HepG2 (cell line): Measurements from ENCODE around the gene UAP1L1. TPM values are rescaled to one million over a fixed set of nuclear protein-coding genes. Genes with fewer than 3 reads are reported as not detected.

Experiments
- CBX1 ChIP-seq: IDR thresholded peaks from one replicate; pipeline ENCODE4 v1.6.1; 2016; ENCODE audit warnings: antibody characterized with exemption, low read depth
- CCDC6 ChIP-seq: sonication (generic); formaldehyde crosslinking; IDR thresholded peaks from 2 replicates; pipeline ENCODE4 v1.8.1; 2022; ENCODE audit warnings: mild to moderate bottlenecking, missing genetic modification reagents, moderate library complexity
- CREB1 ChIP-seq, 2 experiments: fragments of 450-650 bp in 1 of 2; IDR thresholded peaks; 2 replicates each; pipeline ENCODE4 v1.6.1; 2016 to 2017; ENCODE audit warnings: control low read depth in 1 of 2, mild to moderate bottlenecking in 1 of 2, missing compliant biosample characterization in 1 of 2, missing genetic modification characterization in 1 of 2
- DMTF1 ChIP-seq: sonication (generic); formaldehyde crosslinking; IDR thresholded peaks from 2 replicates; pipeline ENCODE4 v1.4.0; 2020; ENCODE audit warnings: mild to moderate bottlenecking, missing genetic modification reagents
- DPF2 ChIP-seq: sonication (generic); formaldehyde crosslinking; IDR thresholded peaks from 2 replicates; pipeline ENCODE4 v1.4.0; 2020; ENCODE audit warnings: mild to moderate bottlenecking, low read depth, missing genetic modification reagents, borderline replicate concordance
- FOXJ3 ChIP-seq: sonication (generic); formaldehyde crosslinking; IDR thresholded peaks from 2 replicates; pipeline ENCODE4 v1.4.0; 2020; ENCODE audit warnings: missing genetic modification reagents, mild to moderate bottlenecking, borderline replicate concordance
- IRF2 ChIP-seq: IDR thresholded peaks from 2 replicates; pipeline ENCODE4 v1.6.1; 2018; ENCODE audit warnings: missing genetic modification reagents, missing compliant biosample characterization
- MTA3 ChIP-seq: sonication (generic); formaldehyde crosslinking; IDR thresholded peaks from 2 replicates; pipeline ENCODE4 v1.4.0; 2020; ENCODE audit warnings: missing genetic modification reagents
- SRF ChIP-seq: IDR thresholded peaks from 2 replicates; pipeline ENCODE4 v1.6.1; 2011; ENCODE audit warnings: mild to moderate bottlenecking, low read depth, low read length, moderate library complexity
- TEAD2 ChIP-seq: sonication (generic); formaldehyde crosslinking; IDR thresholded peaks from 2 replicates; pipeline ENCODE4 v1.9.0; 2021; ENCODE audit warnings: missing genetic modification reagents
- THYN1 ChIP-seq: sonication (generic); formaldehyde crosslinking; IDR thresholded peaks from 2 replicates; pipeline ENCODE4 v1.8.1; 2023; ENCODE audit warnings: low read depth, mild to moderate bottlenecking, moderate library complexity, missing genetic modification reagents, borderline replicate concordance
- ZKSCAN1 ChIP-seq: fragments of 150-350 bp; IDR thresholded peaks from 2 replicates; pipeline ENCODE4 v1.6.1; 2014; ENCODE audit warnings: low read length
- ZNF547 ChIP-seq: sonication (generic); formaldehyde crosslinking; IDR thresholded peaks from 2 replicates; pipeline ENCODE4 v1.5.1; 2020; ENCODE audit warnings: mild to moderate bottlenecking, missing genetic modification reagents
- polyA plus RNA-seq, 8 experiments: library from polyadenylated mRNA; depleted of rRNA in 3 of 8; stranded (reverse) in 7 of 8; unstranded in 1 of 8; fragments of >200 nt; fragmentation: Illumina TruSeq in 4 of 8; extraction: Trizol in 4 of 8; gene quantifications; 2 replicates each; pipeline versions ENCODE4 v1.2.1 to v1.2.3, GENCODE V29; 2011 to 2016; ENCODE audit warnings: low read depth in 4 of 8, missing spikeins in 1 of 8, mixed read lengths in 1 of 8; ENCODE audit not compliant: insufficient read depth in 1 of 8
- total RNA-seq, 5 experiments: library from RNA; depleted of rRNA; stranded (reverse); fragments of >200 nt; fragmentation: Illumina TruSeq; extraction: Trizol; gene quantifications; 2 replicates each; pipeline ENCODE4 v1.2.3, GENCODE V29; 2016; ENCODE audit warnings: low read depth in 1 of 5
- TF ChIP-seq, protein P1 (sequence below), 2 experiments: fragments of 450-650 bp in 1 of 2; sonication (generic) in 1 of 2; formaldehyde crosslinking in 1 of 2; IDR thresholded peaks; 2 replicates each; pipeline versions ENCODE4 v1.6.1 to v1.8.0; 2016 to 2022; ENCODE audit warnings: antibody characterized with exemption in 1 of 2, mild to moderate bottlenecking in 1 of 2, missing genetic modification reagents in 1 of 2
- TF ChIP-seq, protein P2 (sequence below): sonication (generic); formaldehyde crosslinking; IDR thresholded peaks from 2 replicates; pipeline ENCODE4 v1.5.0; 2020; ENCODE audit warnings: missing genetic modification reagents, mild to moderate bottlenecking, borderline replicate concordance
- TF ChIP-seq, protein P3 (sequence below): sonication (generic); formaldehyde crosslinking; IDR thresholded peaks from 2 replicates; pipeline ENCODE4 v1.5.0; 2020; ENCODE audit warnings: missing genetic modification reagents
- TF ChIP-seq, protein P4 (sequence below): sonication (generic); formaldehyde crosslinking; IDR thresholded peaks from 2 replicates; pipeline ENCODE4 v1.8.1; 2023; ENCODE audit warnings: missing genetic modification reagents, mild to moderate bottlenecking, borderline replicate concordance

The UAP1L1 gene
- total and polyA plus RNA-seq, 2 of the 13 experiments (the other 11 are each of a cell fraction or from before 2014, with no cell fraction given), result 5.4 to 6.4 TPM

DNA sequence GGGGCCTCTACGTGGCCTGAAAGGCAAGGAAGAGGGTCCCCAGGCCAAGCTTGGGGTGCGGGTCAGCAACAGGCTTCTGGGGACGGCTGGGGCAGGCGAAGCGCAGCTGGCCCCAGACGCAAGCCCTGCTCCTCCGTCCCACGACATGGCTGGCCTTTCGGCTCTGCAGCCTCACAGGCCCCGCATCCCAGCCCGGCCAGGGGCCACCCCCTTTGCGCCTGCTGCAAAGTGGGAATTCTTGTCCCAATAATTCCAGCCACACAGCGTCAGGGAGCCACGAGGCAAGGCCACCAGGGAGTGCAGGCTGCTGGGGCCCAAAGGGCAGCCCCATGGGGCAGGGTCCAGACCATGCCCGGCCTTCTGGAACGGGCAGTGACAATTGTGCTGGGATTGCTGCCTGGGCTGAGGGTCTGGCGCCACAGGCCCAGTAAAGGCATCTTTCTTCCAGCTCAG, 22.4 kb upstream of the UAP1L1 start (continued):
- TF ChIP-seq, protein P1, sequence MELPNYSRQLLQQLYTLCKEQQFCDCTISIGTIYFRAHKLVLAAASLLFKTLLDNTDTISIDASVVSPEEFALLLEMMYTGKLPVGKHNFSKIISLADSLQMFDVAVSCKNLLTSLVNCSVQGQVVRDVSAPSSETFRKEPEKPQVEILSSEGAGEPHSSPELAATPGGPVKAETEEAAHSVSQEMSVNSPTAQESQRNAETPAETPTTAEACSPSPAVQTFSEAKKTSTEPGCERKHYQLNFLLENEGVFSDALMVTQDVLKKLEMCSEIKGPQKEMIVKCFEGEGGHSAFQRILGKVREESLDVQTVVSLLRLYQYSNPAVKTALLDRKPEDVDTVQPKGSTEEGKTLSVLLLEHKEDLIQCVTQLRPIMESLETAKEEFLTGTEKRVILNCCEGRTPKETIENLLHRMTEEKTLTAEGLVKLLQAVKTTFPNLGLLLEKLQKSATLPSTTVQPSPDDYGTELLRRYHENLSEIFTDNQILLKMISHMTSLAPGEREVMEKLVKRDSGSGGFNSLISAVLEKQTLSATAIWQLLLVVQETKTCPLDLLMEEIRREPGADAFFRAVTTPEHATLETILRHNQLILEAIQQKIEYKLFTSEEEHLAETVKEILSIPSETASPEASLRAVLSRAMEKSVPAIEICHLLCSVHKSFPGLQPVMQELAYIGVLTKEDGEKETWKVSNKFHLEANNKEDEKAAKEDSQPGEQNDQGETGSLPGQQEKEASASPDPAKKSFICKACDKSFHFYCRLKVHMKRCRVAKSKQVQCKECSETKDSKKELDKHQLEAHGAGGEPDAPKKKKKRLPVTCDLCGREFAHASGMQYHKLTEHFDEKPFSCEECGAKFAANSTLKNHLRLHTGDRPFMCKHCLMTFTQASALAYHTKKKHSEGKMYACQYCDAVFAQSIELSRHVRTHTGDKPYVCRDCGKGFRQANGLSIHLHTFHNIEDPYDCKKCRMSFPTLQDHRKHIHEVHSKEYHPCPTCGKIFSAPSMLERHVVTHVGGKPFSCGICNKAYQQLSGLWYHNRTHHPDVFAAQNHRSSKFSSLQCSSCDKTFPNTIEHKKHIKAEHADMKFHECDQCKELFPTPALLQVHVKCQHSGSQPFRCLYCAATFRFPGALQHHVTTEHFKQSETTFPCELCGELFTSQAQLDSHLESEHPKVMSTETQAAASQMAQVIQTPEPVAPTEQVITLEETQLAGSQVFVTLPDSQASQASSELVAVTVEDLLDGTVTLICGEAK (IDR thresholded peaks at IDR 0.05), result no peak
- TF ChIP-seq, protein P1 (CRISPR knock-in tag; IDR thresholded peaks at IDR 0.05), result no peak; the same call in 1 of the 2 replicates
- TF ChIP-seq MTA3 (CRISPR knock-in tag) (no peak), DPF2 (CRISPR knock-in tag) (no peak), CREB1 (IDR thresholded peaks at IDR 0.05) (no peak), CREB1 (CRISPR knock-in tag; IDR thresholded peaks at IDR 0.05) (no peak), TEAD2 (no peak), CCDC6 (CRISPR knock-in tag) (0 out of 2 replicates have a peak, but pooled peaks have one; percentile 18), DMTF1 (CRISPR knock-in tag) (no peak), FOXJ3 (0 out of 2 replicates have a peak, but pooled peaks have one; percentile 10), ZNF547 (CRISPR knock-in tag) (no peak), THYN1 (no peak), IRF2 (CRISPR knock-in tag) (no peak), SRF (no peak), CBX1 (no peak), ZKSCAN1 (no peak)
- TF ChIP-seq, protein P2, sequence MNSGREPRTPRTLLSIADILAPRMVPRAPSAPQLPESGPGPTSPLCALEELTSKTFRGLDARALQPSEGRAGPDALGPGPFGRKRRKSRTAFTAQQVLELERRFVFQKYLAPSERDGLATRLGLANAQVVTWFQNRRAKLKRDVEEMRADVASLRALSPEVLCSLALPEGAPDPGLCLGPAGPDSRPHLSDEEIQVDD, result no peak
- TF ChIP-seq, protein P3, sequence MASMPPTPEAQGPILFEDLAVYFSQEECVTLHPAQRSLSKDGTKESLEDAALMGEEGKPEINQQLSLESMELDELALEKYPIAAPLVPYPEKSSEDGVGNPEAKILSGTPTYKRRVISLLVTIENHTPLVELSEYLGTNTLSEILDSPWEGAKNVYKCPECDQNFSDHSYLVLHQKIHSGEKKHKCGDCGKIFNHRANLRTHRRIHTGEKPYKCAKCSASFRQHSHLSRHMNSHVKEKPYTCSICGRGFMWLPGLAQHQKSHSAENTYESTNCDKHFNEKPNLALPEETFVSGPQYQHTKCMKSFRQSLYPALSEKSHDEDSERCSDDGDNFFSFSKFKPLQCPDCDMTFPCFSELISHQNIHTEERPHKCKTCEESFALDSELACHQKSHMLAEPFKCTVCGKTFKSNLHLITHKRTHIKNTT (CRISPR knock-in tag), result no peak
- TF ChIP-seq, protein P4, sequence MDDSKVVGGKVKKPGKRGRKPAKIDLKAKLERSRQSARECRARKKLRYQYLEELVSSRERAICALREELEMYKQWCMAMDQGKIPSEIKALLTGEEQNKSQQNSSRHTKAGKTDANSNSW (CRISPR knock-in tag), result no peak
